Pons (tissue), 1 donor: ENCODE measurements around the gene CCZ1B.
A peak's percentile ranks its signal among the peaks of the same experiment; 100 is the strongest.
"Not testable (repeated sequence)": the region's sequence is repeated elsewhere in the genome, so short reads cannot be mapped to it uniquely, and the experiment has no call there.

Experiments used
- DNase-seq: peaks from one replicate; pipeline ENCODE4 v3.0.0-alpha.2; 2016; ENCODE audit warnings: low spot score

CCZ1B gene

DNA sequence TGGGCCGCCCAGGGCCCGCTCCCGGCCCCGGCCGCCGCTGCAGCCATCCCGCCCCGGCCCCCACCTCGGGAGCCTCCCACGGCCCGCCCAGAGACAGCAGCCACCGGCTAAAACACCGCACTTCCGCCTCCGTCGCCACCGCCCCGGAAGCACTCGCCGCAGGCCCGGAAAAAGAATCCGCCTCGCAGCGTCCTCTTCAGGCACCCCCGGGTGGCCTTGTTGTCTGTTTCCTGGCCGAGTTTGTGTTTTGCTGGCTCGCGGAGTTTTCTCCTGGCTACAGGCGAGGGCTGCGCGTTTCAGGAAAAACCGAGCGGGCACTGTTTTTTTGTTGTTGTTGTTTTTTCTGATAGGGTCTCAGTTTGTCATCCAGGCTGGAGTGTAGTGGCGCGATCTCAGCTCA, at the start of gene CCZ1B:
Gene CCZ1B, minus strand, starts transcription at position 125 of the 400 bp plus-strand sequence. Its CDS starts 78 bp downstream, at position 47.
- peak; percentile 58 for DNase-seq

DNA sequence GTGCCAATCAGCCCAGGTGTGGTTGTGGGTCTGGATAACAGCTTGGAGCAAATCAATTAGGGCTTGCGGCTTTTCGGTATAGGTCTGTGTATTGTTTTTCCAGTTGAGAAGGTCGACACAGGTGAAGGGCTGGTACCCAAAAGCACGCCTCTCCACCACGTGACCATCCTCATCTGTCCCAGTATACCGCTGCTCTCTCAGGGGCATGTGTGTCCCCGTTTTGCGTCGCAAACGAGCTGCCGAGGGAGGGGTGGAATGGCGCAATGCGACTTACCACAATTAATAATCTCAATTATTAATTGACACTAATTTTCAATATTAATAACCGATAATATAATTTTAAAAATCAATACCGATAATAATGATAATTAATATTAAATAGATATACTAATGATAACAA, 48.9 kb upstream of the CCZ1B start:
- not testable (repeated sequence) for DNase-seq

DNA sequence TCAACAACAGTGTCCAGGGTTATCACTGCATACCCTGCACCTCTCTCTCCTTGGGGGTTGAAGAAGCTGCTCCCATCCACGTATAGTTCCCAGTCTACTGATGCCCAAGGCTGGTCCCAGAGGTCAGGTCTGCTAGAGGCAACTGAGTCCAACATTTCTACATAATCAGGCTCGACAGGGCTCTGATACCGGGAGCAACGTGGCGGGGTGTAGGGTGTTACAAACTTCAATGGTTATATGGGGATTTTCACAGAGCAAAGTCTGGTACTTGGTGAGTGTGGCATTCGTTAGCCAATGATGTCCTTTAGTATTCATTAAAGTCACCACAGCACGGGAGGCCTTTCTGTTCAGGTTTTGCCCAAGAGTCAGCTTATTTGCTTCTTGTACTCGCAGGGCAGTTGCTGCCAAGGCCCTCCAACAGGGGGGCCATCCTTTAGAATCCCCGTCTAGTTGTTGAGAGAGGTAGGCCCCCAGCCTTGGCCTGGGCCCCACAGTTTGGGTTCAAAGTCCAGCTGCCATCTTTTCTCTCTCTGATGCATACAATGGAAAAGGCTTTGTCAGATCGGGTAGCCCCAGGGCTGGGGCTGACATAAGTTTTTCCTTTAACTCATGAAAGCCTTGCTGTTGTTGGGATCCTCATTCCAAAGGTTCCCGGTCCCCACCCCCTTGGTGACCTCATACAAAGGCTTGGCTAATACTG, 46.3 kb upstream of the CCZ1B start:
- DNase-seq = not testable (repeated sequence)

DNA sequence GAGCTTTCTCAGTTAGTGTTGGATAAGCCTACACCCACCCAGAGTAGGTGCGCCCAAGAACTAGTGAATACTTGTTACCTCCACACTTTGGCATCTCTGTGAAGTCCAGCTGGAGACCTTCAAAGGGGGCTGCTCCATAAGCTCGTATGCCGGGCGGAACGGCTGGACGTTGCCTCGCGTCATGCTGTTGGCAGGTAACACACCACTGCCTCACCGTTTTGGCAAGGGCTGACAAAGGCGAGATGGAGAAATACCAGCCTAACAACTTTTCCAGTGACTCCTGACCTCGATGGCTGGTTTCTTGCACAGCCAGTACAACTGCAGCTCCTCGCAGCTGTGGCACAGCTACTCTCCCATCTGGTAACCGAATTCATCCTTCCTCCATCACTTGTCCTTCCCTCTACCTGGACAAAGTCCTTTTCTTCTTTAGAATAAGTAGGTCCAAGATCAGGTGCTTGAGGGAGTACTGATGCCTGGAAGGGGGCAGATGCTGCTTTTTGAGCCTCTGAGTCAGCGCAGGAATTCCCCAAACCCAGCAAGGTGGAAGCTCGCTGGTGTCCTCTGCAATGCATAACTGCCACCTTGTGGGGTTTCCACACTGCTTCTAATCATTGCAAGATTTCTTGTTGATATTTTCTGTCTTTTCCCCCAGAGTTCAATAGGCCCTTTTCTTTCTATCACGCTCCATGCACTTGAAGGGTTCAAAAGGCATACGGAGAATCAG, 45.5 kb upstream of the CCZ1B start:
- not testable (repeated sequence) for DNase-seq

DNA sequence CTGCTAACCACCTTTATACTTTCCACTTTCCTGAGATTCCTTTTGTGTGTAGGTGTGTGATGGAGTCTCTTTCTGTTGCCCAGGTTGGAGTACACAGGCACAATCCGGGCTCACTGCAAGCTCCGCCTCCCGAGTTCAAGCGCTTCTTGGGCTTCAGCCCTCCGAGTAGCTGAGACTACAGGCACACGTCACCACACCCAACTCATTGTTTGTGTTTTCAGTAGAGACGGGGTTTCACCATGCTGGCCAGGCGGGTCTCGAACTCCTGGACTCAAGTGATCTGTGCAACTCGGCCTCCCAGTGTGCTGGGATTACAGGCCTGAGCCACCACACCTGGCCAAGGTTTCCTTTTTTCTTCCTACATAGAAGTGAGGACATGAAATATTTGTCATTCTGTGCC, 38.7 kb upstream of the CCZ1B start:
- DNase-seq = not testable (repeated sequence)

DNA sequence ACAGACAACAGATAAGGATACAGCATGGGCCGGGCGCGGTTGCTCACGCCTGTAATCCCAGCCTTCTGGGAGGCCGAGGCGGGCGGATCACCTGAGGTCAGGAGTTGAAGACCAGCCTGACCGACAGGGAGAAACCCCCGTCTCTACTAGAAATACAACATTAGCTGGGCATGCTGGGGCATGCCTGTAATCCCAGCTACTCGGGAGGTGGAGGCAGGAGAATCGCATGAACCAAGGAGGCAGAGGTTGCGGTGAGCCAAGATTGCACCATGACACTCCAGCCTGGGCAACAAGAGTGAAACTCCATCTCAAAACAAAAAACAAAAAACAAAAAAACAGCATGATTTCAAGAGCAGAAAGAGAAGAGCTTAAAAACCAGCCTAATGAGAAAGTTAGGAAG, 38.1 kb upstream of the CCZ1B start:
- DNase-seq = not testable (repeated sequence)

DNA sequence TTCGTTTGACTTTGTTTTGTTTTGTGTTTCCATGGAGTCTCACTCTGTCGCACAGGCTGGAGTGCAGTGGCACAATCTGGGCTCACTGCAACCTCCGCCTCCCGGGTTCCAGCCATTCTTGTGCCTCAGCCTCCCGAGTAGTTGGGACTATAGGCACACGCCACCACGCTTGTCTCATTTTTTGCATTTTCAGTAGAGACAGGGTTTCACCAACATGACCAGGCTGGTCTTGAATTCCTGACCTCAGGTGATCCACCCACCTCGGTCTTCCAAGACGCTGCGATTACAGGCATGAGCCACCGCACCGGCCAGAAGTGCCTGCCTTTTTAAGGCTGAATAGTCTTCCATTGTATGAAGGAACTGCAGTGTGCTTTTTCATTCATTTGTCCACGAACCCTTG, 36.8 kb upstream of the CCZ1B start:
- DNase-seq = not testable (repeated sequence)

DNA sequence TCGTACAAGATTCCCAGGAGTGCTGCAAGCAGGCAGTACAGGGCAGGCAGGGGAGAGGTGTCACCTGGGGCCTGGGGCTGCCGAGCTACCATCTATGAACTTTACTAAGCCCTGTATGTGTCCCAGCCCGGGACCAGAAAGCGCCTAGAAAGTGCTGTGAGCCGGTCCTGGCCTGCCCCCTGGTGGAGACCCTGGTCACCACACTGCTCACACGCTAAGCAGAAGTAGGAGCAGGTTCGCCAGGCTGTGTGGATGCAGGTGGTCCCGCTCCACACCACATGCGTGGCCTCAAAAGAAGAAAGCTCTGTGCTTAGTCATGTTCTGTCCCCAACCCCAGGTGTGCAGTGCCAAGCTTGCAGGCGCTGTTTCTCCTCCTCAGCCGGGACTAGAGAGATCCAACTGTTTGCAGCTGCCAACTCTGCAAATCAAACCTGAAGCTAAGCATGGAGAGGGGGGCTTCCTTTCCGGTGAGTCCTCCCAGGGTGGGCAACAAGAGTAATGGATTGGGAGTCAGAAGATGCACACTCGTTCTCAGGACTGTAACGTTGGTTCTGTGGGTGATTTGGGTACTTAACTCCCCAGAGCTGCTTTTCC, 31.7 kb upstream of the CCZ1B start:
- DNase-seq = peak; percentile 26

DNA sequence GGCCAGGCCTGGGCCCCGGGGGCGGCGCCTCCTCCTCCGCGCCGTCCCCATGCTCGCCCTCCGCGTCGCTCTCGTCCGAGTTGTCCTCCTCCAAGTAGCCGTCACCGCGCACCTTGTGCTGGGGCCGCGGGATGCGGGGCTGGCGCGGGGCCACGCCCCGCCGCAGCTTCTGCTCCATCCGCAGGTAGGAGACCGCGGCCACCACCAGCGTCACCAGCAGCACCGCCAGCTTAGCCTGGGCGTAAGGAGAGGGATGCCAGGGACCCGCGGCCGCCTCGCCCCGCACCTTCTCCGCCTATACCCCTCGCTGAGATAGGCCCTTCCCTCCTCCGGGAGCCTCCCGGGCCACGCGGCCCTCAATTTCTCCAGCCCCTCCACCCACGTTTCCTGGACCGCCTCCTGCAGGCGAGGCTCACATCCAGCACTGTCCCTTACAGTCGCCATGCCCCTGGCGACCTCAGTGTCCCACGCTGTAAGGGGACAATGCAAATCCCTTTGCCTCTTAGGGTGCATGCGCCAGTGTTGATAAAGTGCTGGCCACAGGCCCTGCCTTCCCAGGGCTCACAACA, 29.6 kb upstream of the CCZ1B start:
- not testable (repeated sequence) for DNase-seq

DNA sequence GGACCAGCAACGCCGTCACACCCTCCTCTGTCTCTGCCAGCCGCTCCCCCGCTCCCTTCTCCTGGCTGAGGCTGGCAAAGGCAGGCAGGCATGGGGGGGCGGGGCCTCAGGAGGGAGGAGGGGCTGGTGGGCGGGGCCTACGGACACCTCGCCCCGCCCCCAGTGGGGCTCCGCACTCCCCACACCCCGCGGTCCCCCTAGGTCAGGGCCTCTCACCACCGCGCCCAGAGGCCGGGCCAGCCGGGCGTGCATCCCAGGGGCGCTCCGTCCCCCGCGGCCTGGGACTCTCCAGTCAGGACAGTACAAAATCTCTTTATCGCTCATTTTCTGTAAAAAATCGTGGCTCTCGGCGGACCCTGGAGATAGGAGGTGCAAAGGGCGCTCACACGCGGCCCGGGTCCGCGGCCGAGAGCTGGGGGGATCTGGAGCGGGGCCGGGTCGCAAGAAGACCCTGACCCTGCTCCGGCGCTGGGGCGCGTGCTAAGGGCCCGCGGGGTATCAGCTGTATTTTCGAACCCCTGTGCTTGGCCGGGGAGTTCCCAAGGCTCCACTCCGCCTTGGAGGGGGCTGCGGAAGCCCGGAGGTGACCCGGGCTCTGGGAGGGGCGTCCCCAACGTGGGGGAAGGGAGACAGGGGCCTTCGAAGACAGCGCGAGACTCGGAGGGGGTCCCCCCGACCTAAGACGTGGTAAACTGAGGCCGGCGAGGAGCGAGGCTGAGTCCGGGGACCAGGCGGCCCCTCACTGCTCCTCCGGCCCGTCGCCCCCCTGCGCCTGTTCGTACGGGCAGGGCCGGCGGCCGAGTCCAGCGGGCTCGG, 28.9 kb upstream of the CCZ1B start:
- not testable (repeated sequence) for DNase-seq

DNA sequence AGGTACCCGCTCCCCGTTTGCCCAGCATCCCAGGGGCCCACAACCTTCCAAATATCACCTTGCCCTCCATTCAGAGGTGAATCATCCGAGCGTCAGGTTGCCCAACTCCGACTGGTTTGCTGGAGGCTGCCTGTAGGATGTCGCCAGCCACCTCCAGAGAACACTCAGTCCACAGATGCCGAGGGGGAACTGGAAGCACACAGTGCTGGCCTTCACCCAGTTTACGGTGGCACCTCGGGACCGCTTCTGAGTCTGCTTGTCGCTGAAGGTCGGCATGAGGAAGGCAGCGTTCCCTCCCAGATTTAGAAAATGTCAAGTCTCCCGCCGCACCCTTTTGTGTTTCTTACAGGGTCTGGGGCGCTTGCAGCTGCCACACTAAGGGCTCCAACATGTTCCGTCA, 27.6 kb upstream of the CCZ1B start:
- DNase-seq = not testable (repeated sequence)

DNA sequence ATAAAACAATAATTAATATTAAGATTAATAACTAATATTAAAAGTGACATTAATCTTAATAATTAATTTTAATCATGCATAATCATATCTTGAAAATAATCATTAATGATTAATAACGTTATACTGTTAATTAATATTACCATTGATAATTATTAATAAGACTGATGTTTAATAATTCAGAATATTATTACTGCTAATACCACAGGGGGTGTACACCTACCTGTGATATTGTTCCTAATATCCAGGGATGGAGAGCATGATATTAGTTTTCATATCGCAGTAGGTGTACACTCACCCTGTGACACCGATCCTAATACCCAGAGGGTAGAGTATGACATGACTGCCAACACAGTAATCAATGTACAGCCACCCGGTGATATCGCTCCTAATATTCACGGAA, 23.1 kb upstream of the CCZ1B start:
- not testable (repeated sequence) for DNase-seq

DNA sequence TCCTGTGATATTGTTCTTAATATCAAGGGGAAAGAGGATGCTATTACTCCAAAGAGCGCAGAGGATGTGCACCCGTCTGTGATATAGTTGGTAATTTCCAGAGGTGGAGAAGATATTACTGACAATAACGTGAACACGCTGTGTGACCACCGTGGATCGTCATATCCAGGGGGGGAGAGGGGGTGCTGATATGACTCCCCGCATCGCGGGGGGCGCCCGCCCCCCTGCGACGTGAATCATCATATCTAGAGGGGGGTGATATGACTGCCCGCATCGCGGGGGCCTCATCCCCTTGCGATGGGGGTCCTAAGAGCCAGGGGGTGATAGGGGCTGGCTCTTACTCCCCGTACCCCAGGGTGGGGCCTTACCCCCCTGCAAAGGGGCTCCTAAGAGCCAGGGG, 21.7 kb upstream of the CCZ1B start:
- DNase-seq = not testable (repeated sequence)

DNA sequence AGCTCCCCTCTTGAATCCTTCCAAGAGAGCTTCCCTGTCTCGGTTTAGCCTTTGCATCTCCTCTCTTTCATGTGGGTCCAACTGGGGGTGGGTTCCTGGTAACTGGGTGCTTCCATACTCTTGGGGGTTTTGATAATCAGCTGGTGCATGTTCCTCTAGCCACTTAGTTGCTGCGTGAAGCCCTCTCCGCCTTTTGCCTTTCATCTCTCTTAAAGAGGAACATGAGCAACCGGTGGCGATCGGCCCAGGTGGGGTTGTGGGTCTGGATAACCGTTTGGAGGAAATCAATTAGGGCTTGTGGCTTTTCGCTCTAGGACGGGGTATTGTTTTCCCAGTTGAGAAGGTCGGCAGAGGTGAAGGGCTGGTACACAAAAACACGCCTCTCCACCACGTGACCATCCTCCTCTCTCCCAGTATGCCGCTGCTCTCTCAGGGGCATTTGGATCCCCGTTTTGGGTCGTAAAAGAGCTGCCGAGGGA, 19.9 kb upstream of the CCZ1B start:
- not testable (repeated sequence) for DNase-seq

DNA sequence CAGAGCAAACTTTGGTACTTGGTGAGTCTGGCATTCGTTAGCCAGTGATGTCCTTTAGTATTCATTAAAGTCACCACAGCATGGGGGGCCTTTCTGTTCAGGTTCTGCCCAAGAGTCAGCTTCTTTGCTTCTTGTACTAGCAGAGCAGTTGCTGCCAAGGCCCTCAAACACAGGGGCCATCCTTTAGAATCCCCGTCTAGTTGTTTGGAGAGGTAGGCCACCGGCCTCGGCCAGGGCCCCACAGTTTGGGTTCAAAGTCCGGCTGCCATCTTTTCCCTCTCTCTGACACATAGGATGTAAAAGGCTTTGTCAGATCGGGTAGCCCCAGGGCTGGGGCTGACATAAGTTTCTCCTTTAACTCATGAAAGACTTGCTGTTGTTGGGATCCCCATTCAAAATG, 17.6 kb upstream of the CCZ1B start:
- DNase-seq = not testable (repeated sequence)

DNA sequence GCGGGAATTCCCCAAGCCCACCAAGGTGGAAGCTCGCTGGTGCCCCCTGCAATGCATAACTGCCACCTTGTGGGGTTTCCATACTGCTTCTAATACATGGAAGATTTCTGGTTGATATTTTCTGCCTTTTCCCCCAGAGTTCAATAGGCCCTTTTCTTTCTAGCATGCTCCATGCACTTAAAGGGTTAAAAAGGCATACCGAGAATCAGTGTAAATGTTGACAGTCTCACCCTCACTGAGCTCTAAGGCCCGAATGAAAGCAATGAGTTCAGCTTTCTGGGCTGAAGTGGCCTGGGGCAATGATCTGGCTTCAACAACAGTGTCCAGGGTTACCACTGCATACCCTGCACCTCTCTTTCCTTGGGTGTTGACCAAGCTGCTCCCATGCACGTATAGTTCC, 17.0 kb upstream of the CCZ1B start:
- not testable (repeated sequence) for DNase-seq

DNA sequence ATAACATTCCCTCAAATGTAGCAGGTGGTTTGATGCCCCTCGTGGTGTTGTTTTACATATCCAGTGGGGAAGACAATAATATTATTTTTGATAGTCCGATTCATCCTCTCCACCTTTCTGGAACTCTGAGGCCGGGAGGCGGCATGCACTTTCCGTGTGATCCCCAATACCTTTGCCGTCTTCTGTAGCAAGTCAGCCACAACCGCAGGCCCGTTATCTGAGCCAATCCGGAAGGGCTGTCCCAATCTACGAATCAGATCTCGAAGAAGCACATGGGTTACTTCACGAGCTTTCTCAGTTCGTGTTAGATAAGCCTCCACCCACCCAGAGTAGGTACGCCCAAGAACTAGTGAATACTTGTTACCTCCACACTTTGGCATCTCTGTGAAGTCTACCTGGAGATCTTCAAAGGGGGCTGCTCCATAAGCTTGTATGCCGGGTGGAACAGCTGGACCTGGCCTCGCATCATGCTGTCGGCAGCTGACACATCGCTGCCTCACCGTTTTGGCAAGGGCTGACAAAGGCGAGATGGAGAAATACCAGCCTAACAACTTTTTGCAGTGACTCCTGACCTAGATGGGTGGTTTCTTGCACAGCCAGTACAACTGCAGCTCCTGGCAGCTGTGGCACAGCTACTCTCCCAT, 16.3 kb upstream of the CCZ1B start:
- DNase-seq = not testable (repeated sequence)

DNA sequence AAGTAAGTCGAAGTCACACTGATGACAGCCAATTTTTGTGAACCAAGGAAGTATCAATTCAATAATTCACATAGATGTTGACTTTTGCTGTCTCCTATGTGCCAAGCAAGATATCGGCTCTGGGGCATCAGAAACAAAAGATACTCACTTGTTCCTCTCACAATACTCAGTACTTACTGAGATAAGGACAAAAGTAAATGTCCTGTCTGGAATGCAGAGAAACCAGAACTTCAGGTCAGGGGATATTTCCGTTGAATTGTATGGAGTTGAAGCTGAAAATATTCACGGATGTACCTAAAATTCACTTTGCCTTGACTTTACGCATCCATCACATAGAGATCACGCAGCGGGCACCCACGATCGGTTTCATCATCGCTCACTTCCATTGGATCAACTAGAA, 11.0 kb upstream of the CCZ1B start:
- DNase-seq = not testable (repeated sequence)

DNA sequence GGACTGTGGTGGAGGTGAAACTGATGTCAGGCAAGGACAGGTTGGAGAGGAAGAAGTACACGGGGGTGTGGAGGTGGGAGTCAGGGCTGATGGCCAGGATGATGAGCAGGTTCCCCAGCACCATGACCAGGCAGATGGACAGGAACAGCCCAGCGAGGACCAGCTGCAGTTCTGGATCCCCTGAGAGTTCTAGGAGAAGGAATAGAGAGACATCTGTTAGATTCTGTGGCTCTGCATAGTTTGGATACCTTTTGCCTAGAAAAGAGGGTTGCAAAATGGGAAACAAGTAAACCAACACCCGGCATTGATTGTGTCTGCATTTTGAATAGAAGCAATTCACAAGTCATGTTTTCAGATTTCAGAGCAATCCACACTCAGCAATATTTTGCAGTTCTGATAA, 9.4 kb upstream of the CCZ1B start:
- DNase-seq = not testable (repeated sequence)

DNA sequence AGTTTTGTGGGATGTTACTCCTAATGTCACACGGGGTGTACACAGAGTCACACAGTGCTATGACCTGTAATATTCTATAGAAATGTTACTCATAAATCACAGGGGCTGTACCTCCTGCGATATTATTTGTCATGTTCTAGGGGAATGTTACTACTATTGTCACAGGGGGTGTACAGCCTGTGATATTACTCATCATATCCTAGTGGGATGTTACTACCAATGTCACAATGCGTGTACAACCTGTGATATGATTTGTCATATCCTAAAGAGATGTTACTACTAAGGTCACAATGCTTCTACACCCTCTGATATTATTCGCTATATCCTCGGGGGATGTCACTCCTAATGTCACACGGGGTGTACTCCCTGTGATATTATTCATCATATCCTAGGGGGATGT, 7.6 kb upstream of the CCZ1B start:
- DNase-seq = no peak
